DOHH2 (cell line): ENCODE data around the gene VPS13A.

Experiments used
- EZH2phosphoT487 ChIP-seq: fragments of 200-600 bp; sonication (generic); IDR thresholded peaks from 2 replicates; pipeline ENCODE4 v1.6.1; 2017; ENCODE audit warnings: borderline replicate concordance, mild to moderate bottlenecking, antibody characterized with exemption, low read length, moderate library complexity, mixed read lengths
- TF ChIP-seq, protein P1 (sequence below): fragments of 200-600 bp; sonication (generic); IDR thresholded peaks from one replicate; pipeline ENCODE4 v1.5.1; 2014; ENCODE audit warnings: antibody characterized with exemption, mild to moderate bottlenecking, low read depth, low read length; ENCODE audit not compliant: poor library complexity, severe bottlenecking

DNA sequence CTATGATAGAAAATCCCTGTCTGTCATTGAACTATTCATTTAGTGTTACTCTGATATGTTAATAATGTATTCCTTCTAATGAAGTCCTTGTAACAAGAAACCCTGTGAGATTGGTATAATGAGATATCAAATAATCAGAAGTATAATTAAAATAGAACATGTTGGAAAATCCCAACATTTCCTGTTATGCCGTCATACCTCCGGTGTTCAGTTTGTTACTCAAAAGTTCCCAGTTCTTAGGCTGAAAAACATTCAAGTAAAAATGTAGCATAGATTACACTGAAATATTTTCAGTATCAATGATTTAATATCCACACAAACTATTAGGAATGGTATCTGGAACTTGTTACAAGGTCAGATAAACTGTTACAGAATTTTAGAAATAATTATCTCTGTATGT is 243.3 kb downstream of the VPS13A start:
- TF ChIP-seq, protein P1, sequence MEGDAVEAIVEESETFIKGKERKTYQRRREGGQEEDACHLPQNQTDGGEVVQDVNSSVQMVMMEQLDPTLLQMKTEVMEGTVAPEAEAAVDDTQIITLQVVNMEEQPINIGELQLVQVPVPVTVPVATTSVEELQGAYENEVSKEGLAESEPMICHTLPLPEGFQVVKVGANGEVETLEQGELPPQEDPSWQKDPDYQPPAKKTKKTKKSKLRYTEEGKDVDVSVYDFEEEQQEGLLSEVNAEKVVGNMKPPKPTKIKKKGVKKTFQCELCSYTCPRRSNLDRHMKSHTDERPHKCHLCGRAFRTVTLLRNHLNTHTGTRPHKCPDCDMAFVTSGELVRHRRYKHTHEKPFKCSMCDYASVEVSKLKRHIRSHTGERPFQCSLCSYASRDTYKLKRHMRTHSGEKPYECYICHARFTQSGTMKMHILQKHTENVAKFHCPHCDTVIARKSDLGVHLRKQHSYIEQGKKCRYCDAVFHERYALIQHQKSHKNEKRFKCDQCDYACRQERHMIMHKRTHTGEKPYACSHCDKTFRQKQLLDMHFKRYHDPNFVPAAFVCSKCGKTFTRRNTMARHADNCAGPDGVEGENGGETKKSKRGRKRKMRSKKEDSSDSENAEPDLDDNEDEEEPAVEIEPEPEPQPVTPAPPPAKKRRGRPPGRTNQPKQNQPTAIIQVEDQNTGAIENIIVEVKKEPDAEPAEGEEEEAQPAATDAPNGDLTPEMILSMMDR = no peak
- no peak for TF ChIP-seq EZH2phosphoT487
